PFSK-1 (cell line): ENCODE results near the gene SLIT3.

Source experiments
- FOXP2 ChIP-seq: optimal IDR thresholded peaks from 2 replicates; pipeline ENCODE3; 2011; ENCODE audit warnings: borderline replicate concordance, control low read depth, inconsistent platforms; ENCODE audit not compliant: insufficient read depth; ENCODE audit errors: extremely low read length, extremely low read depth
- POLR2AphosphoS5 ChIP-seq: IDR thresholded peaks from 2 replicates; pipeline ENCODE4 v1.6.1; 2012; ENCODE audit warnings: low read depth, mild to moderate bottlenecking, control low read depth, low read length, moderate library complexity
- REST ChIP-seq, 2 experiments: IDR thresholded peaks; 2 replicates each; pipeline versions ENCODE4 v1.6.1 to v1.8.0; 2011 to 2012; ENCODE audit warnings: low read depth in 2 of 2, low read length in 2 of 2, control low read depth in 1 of 2, inconsistent platforms in 1 of 2, mild to moderate bottlenecking in 1 of 2, moderate library complexity in 1 of 2; ENCODE audit not compliant: insufficient read depth in 1 of 2
- SIN3A ChIP-seq: IDR thresholded peaks from 2 replicates; pipeline ENCODE4 v1.6.1; 2012; ENCODE audit warnings: mild to moderate bottlenecking, low read length, moderate library complexity, borderline replicate concordance; ENCODE audit not compliant: insufficient read depth
- TAF1 ChIP-seq: IDR thresholded peaks from 2 replicates; pipeline ENCODE4 v1.6.1; 2012; ENCODE audit warnings: low read length, control low read depth, borderline replicate concordance; ENCODE audit not compliant: insufficient read depth

- TF ChIP-seq POLR2AphosphoS5 (no peak), REST (IDR thresholded peaks at IDR 0.05; ENCODE audit: insufficient read depth in 1 of 2, low read depth in 2 of 2, low read length in 2 of 2) (no peak), SIN3A (no peak), FOXP2 (no peak), TAF1 (no peak)
These were observed 604.3 kb downstream of the SLIT3 start for GRCh38 chr5:168696611-168697010.
